ENCODE results near the gene PTPRC.

- TF ChIP-seq CTCF (IDR thresholded peaks at IDR 0.05) (no peak), POLR2AphosphoS5 (IDR thresholded peaks at IDR 0.05) (no peak)
Observed at GRCh38 chr1:198676253-198676652, 37.4 kb downstream of the PTPRC start.
